Calu3 (cell line): ENCODE measurements around the gene SLC16A5. TPM values are rescaled to one million over a fixed set of nuclear protein-coding genes. Genes with fewer than 3 reads are reported as not detected.

Experiments
- BruUV-seq: library from RNA; stranded (reverse); fragments of 400-500 nt; replicated peaks from 2 replicates; lab custom pipeline; 2021; lab: Mats Ljungman, UMichigan
- CTCF ChIA-PET: fragments of 300-600 bp; sonication (Branson Sonifier 250); formaldehyde crosslinking; loops from one replicate; lab custom pipeline; 2022; ENCODE audit warnings: antibody characterized with exemption; lab: Charles Lee
- DNase-seq: peaks from one replicate; pipeline ENCODE4 v3.0.0; 2022
- H3K27ac Mint-ChIP-seq: one replicate; pipeline ENCODE4 v1.8.0; 2022; ENCODE audit warnings: mixed read lengths; ENCODE audit not compliant: unreplicated experiment
- H3K27me3 Mint-ChIP-seq: one replicate; pipeline ENCODE4 v1.8.0; 2022; ENCODE audit warnings: mixed read lengths; ENCODE audit not compliant: unreplicated experiment
- H3K36me3 Mint-ChIP-seq: one replicate; pipeline ENCODE4 v1.8.0; 2022; ENCODE audit warnings: mild to moderate bottlenecking, moderate library complexity, mixed read lengths; ENCODE audit not compliant: insufficient read depth, unreplicated experiment
- H3K4me1 Mint-ChIP-seq: one replicate; pipeline ENCODE4 v1.8.0; 2022; ENCODE audit warnings: mild to moderate bottlenecking, low read depth, mixed read lengths; ENCODE audit not compliant: unreplicated experiment
- H3K4me3 Mint-ChIP-seq: one replicate; pipeline ENCODE4 v1.8.0; 2022; ENCODE audit warnings: mild to moderate bottlenecking, low read depth, moderate library complexity, mixed read lengths; ENCODE audit not compliant: unreplicated experiment
- H3K9me3 Mint-ChIP-seq: one replicate; pipeline ENCODE4 v1.8.0; 2022; ENCODE audit warnings: low read depth, mixed read lengths; ENCODE audit not compliant: unreplicated experiment
- intact Hi-C: fragments of 100-400 bp; cut with micrococcal nuclease; formaldehyde crosslinking; loops from one replicate; pipeline ENCODE4 v1.10.0; 2022; ENCODE audit not compliant: unreplicated experiment
- total RNA-seq: library from RNA; stranded (reverse); gene quantifications from 2 replicates; pipeline ENCODE4 v1.2.3, GENCODE V29; 2022
- TF ChIP-seq, protein P1 (sequence below): fragments of 200-600 bp; IDR thresholded peaks from one replicate; pipeline ENCODE4 v1.8.0; 2022; ENCODE audit warnings: antibody characterized with exemption; ENCODE audit not compliant: unreplicated experiment

SLC16A5 gene
- total RNA-seq, 1 experiment from 2014 or later: 124 TPM

DNA sequence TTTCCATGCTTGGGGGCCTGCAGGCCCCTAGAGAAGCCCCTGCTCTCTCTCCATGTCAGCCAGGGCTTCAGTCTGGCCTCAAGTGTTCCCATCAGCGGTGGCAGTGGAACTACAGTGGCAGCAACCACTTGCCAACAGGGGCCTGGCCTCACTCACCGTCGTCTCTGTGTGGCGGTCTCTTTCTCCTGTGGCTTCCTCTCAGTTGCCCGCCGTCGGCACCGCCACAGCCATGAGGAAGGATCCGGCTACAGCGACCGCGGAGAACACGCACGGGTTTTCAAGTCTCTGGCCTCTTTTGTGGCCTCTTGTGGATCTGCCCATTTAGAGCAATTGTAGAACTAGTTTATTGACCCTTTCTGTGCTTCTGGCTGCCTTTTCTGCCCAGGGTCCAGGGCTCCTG is 30.6 kb downstream of the SLC16A5 start:
- BruUV-seq: no TSS peak
- H3K27ac Mint-ChIP-seq: no peak overlapping the region
- CTCF ChIA-PET: no interaction called here
- DNase-seq: no peak
- TF ChIP-seq, protein P1, sequence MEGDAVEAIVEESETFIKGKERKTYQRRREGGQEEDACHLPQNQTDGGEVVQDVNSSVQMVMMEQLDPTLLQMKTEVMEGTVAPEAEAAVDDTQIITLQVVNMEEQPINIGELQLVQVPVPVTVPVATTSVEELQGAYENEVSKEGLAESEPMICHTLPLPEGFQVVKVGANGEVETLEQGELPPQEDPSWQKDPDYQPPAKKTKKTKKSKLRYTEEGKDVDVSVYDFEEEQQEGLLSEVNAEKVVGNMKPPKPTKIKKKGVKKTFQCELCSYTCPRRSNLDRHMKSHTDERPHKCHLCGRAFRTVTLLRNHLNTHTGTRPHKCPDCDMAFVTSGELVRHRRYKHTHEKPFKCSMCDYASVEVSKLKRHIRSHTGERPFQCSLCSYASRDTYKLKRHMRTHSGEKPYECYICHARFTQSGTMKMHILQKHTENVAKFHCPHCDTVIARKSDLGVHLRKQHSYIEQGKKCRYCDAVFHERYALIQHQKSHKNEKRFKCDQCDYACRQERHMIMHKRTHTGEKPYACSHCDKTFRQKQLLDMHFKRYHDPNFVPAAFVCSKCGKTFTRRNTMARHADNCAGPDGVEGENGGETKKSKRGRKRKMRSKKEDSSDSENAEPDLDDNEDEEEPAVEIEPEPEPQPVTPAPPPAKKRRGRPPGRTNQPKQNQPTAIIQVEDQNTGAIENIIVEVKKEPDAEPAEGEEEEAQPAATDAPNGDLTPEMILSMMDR: no peak
- no peak overlapping the region for H3K4me3 Mint-ChIP-seq
- H3K27me3 Mint-ChIP-seq: no peaks in the 10 kb centered on the region
- no peaks in the 10 kb centered on the region for H3K9me3 Mint-ChIP-seq
- intact Hi-C loops: no loop called here
- peaks cover 35% of the 10 kb centered on the region for H3K4me1 Mint-ChIP-seq
- H3K36me3 Mint-ChIP-seq: peaks cover 57% of the 10 kb centered on the region

- peaks cover 53% of the 10 kb centered on the region for H3K36me3 Mint-ChIP-seq
- peak overlapping the region; percentile 53 for H3K4me3 Mint-ChIP-seq
- DNase-seq: peak; percentile 96
- peaks cover 34% of the 10 kb centered on the region for H3K4me1 Mint-ChIP-seq
- intact Hi-C loops: no loop called here
- TF ChIP-seq, protein P1: no peak
- H3K9me3 Mint-ChIP-seq: no peaks in the 10 kb centered on the region
- no TSS peak for BruUV-seq
- CTCF ChIA-PET: interaction anchor here (0.6 to 1.8 kb wide), 11 partner anchors 10 to 288 kb away, joined by 3 to 12 read pairs (median 3); partner anchors contain the start of genes MIF4GD and NUP85
- H3K27ac Mint-ChIP-seq: peak overlapping the region; percentile 93
- no peaks in the 10 kb centered on the region for H3K27me3 Mint-ChIP-seq
Measured at GRCh38 chr17:75124041-75124818, 36.5 kb downstream of the SLC16A5 start.

- Mint-ChIP-seq H3K9me3 (no peaks in the 10 kb centered on the region), H3K4me3 (peak overlapping the region; percentile 53), H3K27ac (peak overlapping the region; percentile 93), H3K36me3 (peaks cover 55% of the 10 kb centered on the region), H3K27me3 (no peaks in the 10 kb centered on the region), H3K4me1 (peaks cover 34% of the 10 kb centered on the region)
- CTCF ChIA-PET: interaction anchor here (0.6 to 1.8 kb wide), 6 partner anchors 11 to 146 kb away, joined by 3 to 12 read pairs (median 4); partner anchors contain the start of genes MIF4GD and NUP85
- DNase-seq: peak; percentile 30
- intact Hi-C loops: no loop called here
- TF ChIP-seq, protein P1: no peak
- BruUV-seq: TSS peak; percentile 91
Measured at GRCh38 chr17:75124819-75125162, 37.0 kb downstream of the SLC16A5 start.

- Mint-ChIP-seq H3K4me1 (peaks cover 33% of the 10 kb centered on the region), H3K27ac (peak overlapping the region; percentile 17), H3K27me3 (no peaks in the 10 kb centered on the region), H3K9me3 (no peaks in the 10 kb centered on the region), H3K4me3 (no peak overlapping the region), H3K36me3 (peaks cover 53% of the 10 kb centered on the region)
- no TSS peak for BruUV-seq
- TF ChIP-seq, protein P1: no peak
- CTCF ChIA-PET: no interaction called here
- no peak for DNase-seq
- intact Hi-C loops: no loop called here
Measured at GRCh38 chr17:75125984-75126383, 38.2 kb downstream of the SLC16A5 start.
